Smooth muscle cell (in vitro differentiated cells): ENCODE data around the gene THAP9. TPM values are rescaled to one million over a fixed set of nuclear protein-coding genes. Genes with fewer than 3 reads are reported as not detected.

Experiments used
- polyA plus RNA-seq: library from polyadenylated mRNA; unstranded; fragments of >200 nt; fragmentation: Nextera tagmentation; extraction: Ambion mirVana; gene quantifications from 2 replicates; pipeline ENCODE4 v1.2.1, GENCODE V29; 2016
- small RNA-seq: library from RNA; depleted of rRNA; stranded (forward); fragments of <200 nt; gene quantifications from one replicate; pipeline ENCODE3, GENCODE V24; 2014
- total RNA-seq: library from RNA; depleted of rRNA; stranded (reverse); fragments of >200 nt; gene quantifications from 2 replicates; pipeline ENCODE4 v1.2.3, GENCODE V29; 2014

Gene THAP9
- total and polyA plus RNA-seq, 2 experiments from 2014 or later = 1.2 to 4.4 TPM

Small RNA genes lying within 50 kb of the gene (small RNA-seq; reads per million reads assigned to genes)
- not detected for gene RF00019

Other genes with a start within 250 kb of the THAP9 start
- 16.0 and 24.3 TPM in 2 replicates for gene SCD5, start 101.9 kb upstream of the THAP9 start, total RNA-seq
- 9.2 and 9.6 TPM in 2 replicates for gene SCD5, start 101.9 kb upstream of the THAP9 start, polyA plus RNA-seq
- gene SEC31A, start 9.6 kb upstream of the THAP9 start, total RNA-seq = 490 TPM in 2 replicates
- 315 and 339 TPM in 2 replicates for gene SEC31A, start 9.6 kb upstream of the THAP9 start, polyA plus RNA-seq
- 24.1 and 25.1 TPM in 2 replicates for gene LIN54, start 110.1 kb downstream of the THAP9 start, total RNA-seq
- 3.9 and 5.0 TPM in 2 replicates for gene LIN54, start 110.1 kb downstream of the THAP9 start, polyA plus RNA-seq
- gene COPS4, start 134.4 kb downstream of the THAP9 start, total RNA-seq = 55.5 and 69.8 TPM in 2 replicates
- 41.2 and 53.4 TPM in 2 replicates for gene COPS4, start 134.4 kb downstream of the THAP9 start, polyA plus RNA-seq
- gene PLAC8, start 214.0 kb downstream of the THAP9 start, total RNA-seq = 23.8 and 25.6 TPM in 2 replicates
- gene PLAC8, start 214.0 kb downstream of the THAP9 start, polyA plus RNA-seq = 5.0 and 19.5 TPM in 2 replicates